RCC 7860 (cell line): ENCODE data around the gene CACNA1D.
A peak's percentile ranks its signal among the peaks of the same experiment; 100 is the strongest.

Experiments used
- DNase-seq: peaks from one replicate; pipeline ENCODE4 v3.0.0-alpha.2; 2015; ENCODE audit warnings: low spot score
- FAIRE-seq: peaks from 2 replicates; lab custom pipeline; 2012; peaks lifted over from hg19 to GRCh38; lab: Jason Lieb, UNC

The CACNA1D gene

GRCh38 chr3:53800041-53800906 lies 305.9 kb downstream of the CACNA1D start:
- no peak for FAIRE-seq

DNA sequence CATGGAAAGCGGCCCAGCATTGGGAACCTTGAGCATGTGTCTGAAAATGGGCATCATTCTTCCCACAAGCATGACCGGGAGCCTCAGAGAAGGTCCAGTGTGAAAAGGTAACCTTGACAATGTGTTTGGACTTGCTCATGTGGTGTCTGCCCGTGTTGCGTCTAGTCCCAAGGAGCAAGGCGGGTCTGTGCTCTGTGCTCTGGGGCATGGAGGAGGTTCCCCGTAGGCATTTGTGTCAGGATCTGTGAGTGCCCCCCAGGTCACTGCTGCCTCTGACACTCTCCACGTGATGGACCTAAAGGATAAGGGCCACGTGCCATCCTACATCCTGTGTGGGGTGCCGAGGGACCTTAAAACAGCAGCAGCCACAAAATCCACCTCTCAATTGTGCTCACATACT lies 306.9 kb downstream of the CACNA1D start:
- FAIRE-seq (no peak), DNase-seq (no peak)

More at GRCh38 chr3:53800041-53800906, 305.9 kb downstream of the CACNA1D start:
- DNase-seq = no peak

- FAIRE-seq = no peak
- DNase-seq = no peak
Measured at GRCh38 chr3:53802256-53802880, 308.0 kb downstream of the CACNA1D start.

GRCh38 chr3:53803124-53803815 lies 308.9 kb downstream of the CACNA1D start:
- FAIRE-seq = no peak
- no peak for DNase-seq

GRCh38 chr3:53803816-53804695 lies 309.6 kb downstream of the CACNA1D start:
- no peak for FAIRE-seq
- no peak for DNase-seq

DNA sequence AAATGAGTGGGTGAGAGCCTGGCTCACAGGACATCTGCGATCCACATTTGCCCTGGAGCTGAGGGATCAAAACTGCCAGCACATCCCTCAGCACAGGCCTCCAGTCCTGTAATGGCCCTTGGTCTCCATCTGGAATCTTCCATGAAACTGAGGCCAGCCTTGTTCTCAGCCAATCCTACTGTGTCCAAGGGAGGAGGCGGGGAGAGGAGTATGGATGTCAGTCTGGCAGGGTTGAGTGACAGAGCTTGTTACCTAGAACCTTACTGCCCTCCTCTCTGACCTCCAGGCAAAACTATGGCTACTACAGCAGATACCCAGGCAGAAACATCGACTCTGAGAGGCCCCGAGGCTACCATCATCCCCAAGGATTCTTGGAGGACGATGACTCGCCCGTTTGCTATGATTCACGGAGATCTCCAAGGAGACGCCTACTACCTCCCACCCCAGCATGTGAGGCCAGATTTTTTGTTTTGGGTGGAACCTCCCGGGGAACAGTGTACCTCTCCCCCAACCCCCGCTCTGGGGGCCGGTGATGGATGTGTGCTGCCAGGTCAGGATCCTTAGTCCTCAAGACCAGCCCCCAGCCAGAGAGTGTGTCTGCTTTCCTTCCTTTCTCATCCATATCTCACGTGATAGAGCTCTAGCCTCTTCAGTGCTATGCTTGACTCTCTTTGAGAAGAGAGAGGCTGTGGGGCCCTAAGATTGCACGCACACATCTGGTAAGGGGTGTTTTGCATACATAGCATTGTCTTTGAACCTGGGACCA lies 310.5 kb downstream of the CACNA1D start:
- FAIRE-seq (no peak), DNase-seq (peak; percentile 75)

GRCh38 chr3:53805463-53806159 lies 311.2 kb downstream of the CACNA1D start:
- FAIRE-seq = no peak
- no peak for DNase-seq

GRCh38 chr3:53806182-53807116 lies 312.0 kb downstream of the CACNA1D start:
- FAIRE-seq (peak; percentile 89), DNase-seq (peak; percentile 94)

DNA sequence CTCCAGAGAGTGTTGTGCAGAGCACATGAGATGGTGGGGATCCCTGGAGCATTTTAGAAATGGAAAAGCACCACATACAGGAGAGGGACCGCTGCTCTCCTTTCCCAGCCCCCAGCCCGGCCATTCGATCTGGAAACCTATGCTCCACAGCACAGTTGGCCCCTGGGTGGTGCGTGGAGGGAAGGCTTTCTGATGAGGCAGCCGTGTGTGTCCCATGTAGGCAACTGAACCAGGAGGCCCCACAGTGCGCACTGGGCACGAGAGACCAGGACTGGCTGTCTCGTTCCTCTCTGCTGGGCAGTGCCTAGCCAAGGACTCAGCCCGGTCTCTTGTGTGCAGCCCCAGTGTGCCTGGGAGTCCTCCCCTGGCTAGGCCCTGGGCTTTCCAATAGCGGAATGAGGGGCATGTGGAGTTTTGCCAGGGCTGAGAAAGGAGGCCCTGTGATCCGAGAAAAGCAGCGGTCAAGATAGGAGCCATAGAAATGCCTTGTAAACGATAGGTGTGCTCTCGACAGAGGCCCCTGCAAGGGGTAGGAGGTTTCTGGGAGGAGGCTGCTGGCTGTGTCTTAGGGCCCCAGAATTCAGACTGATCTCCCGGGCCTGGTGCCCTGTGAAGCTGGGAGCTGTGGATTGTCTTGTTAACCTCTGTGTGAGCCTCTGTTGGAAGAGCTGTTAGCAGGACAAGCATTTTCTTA lies 312.9 kb downstream of the CACNA1D start:
- no peak for DNase-seq
- FAIRE-seq = no peak

DNA sequence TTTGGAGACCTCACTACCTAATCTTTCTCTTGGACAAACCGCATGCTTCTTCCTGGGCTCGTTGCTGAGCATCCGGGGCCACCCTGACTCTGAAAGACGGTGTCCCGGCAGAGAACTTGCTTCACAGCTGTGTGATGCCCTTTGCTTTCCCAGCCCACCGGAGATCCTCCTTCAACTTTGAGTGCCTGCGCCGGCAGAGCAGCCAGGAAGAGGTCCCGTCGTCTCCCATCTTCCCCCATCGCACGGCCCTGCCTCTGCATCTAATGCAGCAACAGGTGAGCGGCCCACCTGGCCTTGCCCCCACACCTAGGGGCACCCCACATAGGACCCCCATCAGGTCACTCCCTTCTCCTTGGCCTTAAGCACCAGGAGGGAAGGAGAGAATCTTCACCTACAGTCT lies 314.1 kb downstream of the CACNA1D start:
- no peak for FAIRE-seq

GRCh38 chr3:53809267-53809666 lies 314.9 kb downstream of the CACNA1D start:
- FAIRE-seq (no peak), DNase-seq (no peak)

More for the DNA sequence above, 314.1 kb downstream of the CACNA1D start:
- DNase-seq = no peak

DNA sequence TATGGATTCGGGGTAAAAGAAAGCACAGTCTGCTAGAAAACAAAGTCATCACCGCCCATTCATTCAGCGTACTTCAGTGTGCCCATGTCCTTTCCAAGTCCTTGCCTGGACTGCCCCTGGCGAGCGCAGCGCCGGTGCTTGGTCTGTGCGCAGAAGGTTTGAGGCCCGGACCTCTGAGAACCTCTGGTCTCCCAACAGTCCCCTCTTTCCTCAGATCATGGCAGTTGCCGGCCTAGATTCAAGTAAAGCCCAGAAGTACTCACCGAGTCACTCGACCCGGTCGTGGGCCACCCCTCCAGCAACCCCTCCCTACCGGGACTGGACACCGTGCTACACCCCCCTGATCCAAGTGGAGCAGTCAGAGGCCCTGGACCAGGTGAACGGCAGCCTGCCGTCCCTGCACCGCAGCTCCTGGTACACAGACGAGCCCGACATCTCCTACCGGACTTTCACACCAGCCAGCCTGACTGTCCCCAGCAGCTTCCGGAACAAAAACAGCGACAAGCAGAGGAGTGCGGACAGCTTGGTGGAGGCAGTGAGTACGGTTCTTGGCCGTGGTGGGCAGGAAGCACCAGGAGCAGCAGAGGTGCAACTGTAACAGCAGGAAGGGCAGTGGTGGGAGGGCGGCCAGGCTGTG lies 315.5 kb downstream of the CACNA1D start:
- FAIRE-seq (no peak), DNase-seq (no peak)

DNA sequence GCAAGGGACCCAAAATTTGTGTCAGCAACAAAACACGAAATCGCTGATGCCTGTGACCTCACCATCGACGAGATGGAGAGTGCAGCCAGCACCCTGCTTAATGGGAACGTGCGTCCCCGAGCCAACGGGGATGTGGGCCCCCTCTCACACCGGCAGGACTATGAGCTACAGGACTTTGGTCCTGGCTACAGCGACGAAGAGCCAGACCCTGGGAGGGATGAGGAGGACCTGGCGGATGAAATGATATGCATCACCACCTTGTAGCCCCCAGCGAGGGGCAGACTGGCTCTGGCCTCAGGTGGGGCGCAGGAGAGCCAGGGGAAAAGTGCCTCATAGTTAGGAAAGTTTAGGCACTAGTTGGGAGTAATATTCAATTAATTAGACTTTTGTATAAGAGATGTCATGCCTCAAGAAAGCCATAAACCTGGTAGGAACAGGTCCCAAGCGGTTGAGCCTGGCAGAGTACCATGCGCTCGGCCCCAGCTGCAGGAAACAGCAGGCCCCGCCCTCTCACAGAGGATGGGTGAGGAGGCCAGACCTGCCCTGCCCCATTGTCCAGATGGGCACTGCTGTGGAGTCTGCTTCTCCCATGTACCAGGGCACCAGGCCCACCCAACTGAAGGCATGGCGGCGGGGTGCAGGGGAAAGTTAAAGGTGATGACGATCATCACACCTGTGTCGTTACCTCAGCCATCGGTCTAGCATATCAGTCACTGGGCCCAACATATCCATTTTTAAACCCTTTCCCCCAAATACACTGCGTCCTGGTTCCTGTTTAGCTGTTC lies 316.9 kb downstream of the CACNA1D start:
- DNase-seq (no peak), FAIRE-seq (no peak)

DNA sequence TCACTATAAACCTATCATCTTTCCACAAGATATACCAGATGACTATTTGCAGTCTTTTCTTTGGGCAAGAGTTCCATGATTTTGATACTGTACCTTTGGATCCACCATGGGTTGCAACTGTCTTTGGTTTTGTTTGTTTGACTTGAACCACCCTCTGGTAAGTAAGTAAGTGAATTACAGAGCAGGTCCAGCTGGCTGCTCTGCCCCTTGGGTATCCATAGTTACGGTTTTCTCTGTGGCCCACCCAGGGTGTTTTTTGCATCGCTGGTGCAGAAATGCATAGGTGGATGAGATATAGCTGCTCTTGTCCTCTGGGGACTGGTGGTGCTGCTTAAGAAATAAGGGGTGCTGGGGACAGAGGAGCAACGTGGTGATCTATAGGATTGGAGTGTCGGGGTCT lies 318.0 kb downstream of the CACNA1D start:
- DNase-seq = no peak
- no peak for FAIRE-seq

GRCh38 chr3:53813229-53813628 lies 318.8 kb downstream of the CACNA1D start:
- DNase-seq (no peak), FAIRE-seq (no peak)

GRCh38 chr3:53813876-53814275 lies 319.5 kb downstream of the CACNA1D start:
- no peak for FAIRE-seq
- DNase-seq = no peak
